Heart right ventricle (tissue), 16 donors: ENCODE measurements around the gene EML4. TPM values are rescaled to one million over a fixed set of nuclear protein-coding genes. Genes with fewer than 3 reads are reported as not detected.

Experiments
- ATAC-seq, 8 donors: fragments of 200-7000 bp; cut with Tn5 transposase; one replicate each; pipeline ENCODE4 v1.9.1; 2020; ENCODE audit warnings: mild to moderate bottlenecking in 8 of 8, moderate library complexity in 8 of 8, moderate number of reproducible peaks in 1 of 8
- DNase-seq, 2 donors: peaks; one replicate each; pipeline ENCODE4 v3.0.0-alpha.2; 2020
- H3K27ac ChIP-seq, 10 donors: fragments of 200-600 bp; sonication (generic) in 2 of 10; one replicate each; pipeline versions ENCODE4 v1.5.0 to v1.8.0; 2020 to 2022; ENCODE audit warnings: mild to moderate bottlenecking in 3 of 10
- H3K27me3 ChIP-seq, 7 donors: fragments of 200-600 bp; one replicate each; pipeline ENCODE4 v1.8.0; 2021 to 2022; ENCODE audit warnings: mild to moderate bottlenecking in 2 of 7
- H3K36me3 ChIP-seq, 9 donors: fragments of 200-600 bp; sonication (generic) in 1 of 9; one replicate each; pipeline versions ENCODE4 v1.5.0 to v1.8.0; 2020 to 2022; ENCODE audit warnings: mild to moderate bottlenecking in 2 of 9
- H3K4me1 ChIP-seq, 9 donors: fragments of 200-600 bp; sonication (generic) in 1 of 9; one replicate each; pipeline versions ENCODE4 v1.5.0 to v1.8.0; 2020 to 2022; ENCODE audit warnings: mild to moderate bottlenecking in 4 of 9
- H3K4me3 ChIP-seq, 10 donors: fragments of 200-600 bp; sonication (generic) in 2 of 10; one replicate each; pipeline versions ENCODE4 v1.5.0 to v1.8.0; 2020 to 2022; ENCODE audit warnings: mild to moderate bottlenecking in 7 of 10, moderate library complexity in 2 of 10
- H3K9me3 ChIP-seq, 11 donors: fragments of 200-600 bp in 10 of 11; sonication (generic) in 2 of 11; one replicate each; pipeline versions ENCODE4 v1.5.0 to v1.8.0; 2013 to 2022; ENCODE audit warnings: mild to moderate bottlenecking in 2 of 11, control low read depth in 1 of 11, moderate library complexity in 1 of 11
- WGBS, 2 donors: extraction: QIAGEN DNeasy Blood & Tissue Kit; methylation state at CpG; one replicate each; pipeline ENCODE4 v1.1.7; 2013; ENCODE audit warnings: inconsistent platforms in 1 of 2; 5-methylcytosine and 5-hydroxymethylcytosine counted together
- intact Hi-C, 10 donors: fragments of 100-400 bp; cut with DNase I; formaldehyde crosslinking; loops; one replicate each; pipeline versions ENCODE4 v1.11.1 to v1.14.2; 2022
- polyA plus RNA-seq, 2 donors: library from polyadenylated mRNA; stranded (reverse); fragments of 200-250 nt; gene quantifications; one replicate each; pipeline ENCODE4 v1.2.3, GENCODE V29; 2013
- total RNA-seq, 10 donors: library from RNA; stranded (reverse); fragmentation: NEBNext Ultra II Directional in 3 of 10; extraction: Animal tissue kit (Norgen Biotek cat#: 25700) in 3 of 10; gene quantifications; one replicate each; pipeline versions ENCODE4 v1.2.1 to v1.2.4, GENCODE V29; 2021 to 2023
- TF ChIP-seq, protein P1 (sequence below), 9 donors: fragments of 200-600 bp; sonication (generic) in 2 of 9; IDR thresholded peaks; one replicate each; pipeline versions ENCODE4 v1.5.0 to v1.8.0; 2021 to 2022; ENCODE audit warnings: antibody characterized with exemption in 9 of 9, mild to moderate bottlenecking in 5 of 9, moderate library complexity in 1 of 9
- donor health status: Arrhythmogenic right ventricular cardiomyopathy.
- donor health status: ischemic (EF 13 %, LVEDD 7.1; RV severe dilation, severe dysfunction).
- donor health status: healthy with polysubstance abuse.
- donor health status: DM: no; HTN: yes; CAD: no.
- donor health status: DM: no; HTN: no; CAD: no.
- donor health status: ischemic (EF 25% LVEDD 6.9; RV normal size, moderate dysfunction).
- donor health status: ischemic (EF 25% LVEDD 5.7; RV mildly dilated, moderate dysfunction).
- donor health status: healthy.
- donor health status: DM: yes; HTN: yes; CAD: no.
- donor health status: Ischemic cardiomyopathy.
- donor health status: ischemic (EF 35%, LVEDD 5.7; RV mildly dilated, moderate dysfunction).
- donor health status: nonischemic (EF 11% LVEDD 7.7; RV severe dilation, severe dysfunction).
- donor health status: DM: yes; HTN: yes; CAD: no.
- donor health status: PGD.
- donor health status: ischemic (EF 29% LVEDD 5.4; RV normal size, mild dysfunction).
- donor health status: nonischemic (EF 23%, LVEDD 6.1; RV moderate dilation, normal function).

The EML4 gene
- total and polyA plus RNA-seq, 12 donors: 2.9 to 17.2 (median 5.8) TPM

DNA sequence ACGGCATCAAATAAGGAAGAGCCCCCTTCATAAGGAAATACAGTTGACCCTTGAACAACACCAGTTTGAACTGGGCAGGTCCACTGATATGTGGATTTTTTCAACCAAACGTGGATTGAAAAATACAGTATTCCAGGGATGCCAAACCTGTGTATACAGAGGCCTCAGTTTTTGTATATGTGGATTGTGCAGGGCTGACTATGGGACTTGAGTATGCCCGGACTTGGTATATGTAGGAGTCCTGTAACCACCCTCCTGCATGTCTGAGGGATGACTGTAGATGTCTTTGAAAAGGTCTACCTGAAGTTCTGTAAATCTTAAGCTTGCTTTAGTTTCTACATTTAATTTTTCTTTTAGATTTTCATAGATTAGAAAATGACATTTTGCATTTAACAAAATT, 50.0 kb downstream of the EML4 start:
- Histone ChIP-seq H3K36me3 (no peaks in the 10 kb centered on the region), H3K27ac (no peak overlapping the region), H3K4me3 (no peak overlapping the region), H3K27me3 (no peaks in the 10 kb centered on the region), H3K4me1 (peaks cover 3 to 40% (median 16%) of the 10 kb centered on the region in 9 donors), H3K9me3 (no peaks in the 10 kb centered on the region)
- TF ChIP-seq, protein P1, sequence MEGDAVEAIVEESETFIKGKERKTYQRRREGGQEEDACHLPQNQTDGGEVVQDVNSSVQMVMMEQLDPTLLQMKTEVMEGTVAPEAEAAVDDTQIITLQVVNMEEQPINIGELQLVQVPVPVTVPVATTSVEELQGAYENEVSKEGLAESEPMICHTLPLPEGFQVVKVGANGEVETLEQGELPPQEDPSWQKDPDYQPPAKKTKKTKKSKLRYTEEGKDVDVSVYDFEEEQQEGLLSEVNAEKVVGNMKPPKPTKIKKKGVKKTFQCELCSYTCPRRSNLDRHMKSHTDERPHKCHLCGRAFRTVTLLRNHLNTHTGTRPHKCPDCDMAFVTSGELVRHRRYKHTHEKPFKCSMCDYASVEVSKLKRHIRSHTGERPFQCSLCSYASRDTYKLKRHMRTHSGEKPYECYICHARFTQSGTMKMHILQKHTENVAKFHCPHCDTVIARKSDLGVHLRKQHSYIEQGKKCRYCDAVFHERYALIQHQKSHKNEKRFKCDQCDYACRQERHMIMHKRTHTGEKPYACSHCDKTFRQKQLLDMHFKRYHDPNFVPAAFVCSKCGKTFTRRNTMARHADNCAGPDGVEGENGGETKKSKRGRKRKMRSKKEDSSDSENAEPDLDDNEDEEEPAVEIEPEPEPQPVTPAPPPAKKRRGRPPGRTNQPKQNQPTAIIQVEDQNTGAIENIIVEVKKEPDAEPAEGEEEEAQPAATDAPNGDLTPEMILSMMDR (IDR thresholded peaks at IDR 0.05): no peak
- no peak for DNase-seq
- intact Hi-C loops: no loop called here
- 92 to 97% methylated on average over 3 of the region's 3 CpGs for WGBS, 2 donors
- ATAC-seq: no peak

DNA sequence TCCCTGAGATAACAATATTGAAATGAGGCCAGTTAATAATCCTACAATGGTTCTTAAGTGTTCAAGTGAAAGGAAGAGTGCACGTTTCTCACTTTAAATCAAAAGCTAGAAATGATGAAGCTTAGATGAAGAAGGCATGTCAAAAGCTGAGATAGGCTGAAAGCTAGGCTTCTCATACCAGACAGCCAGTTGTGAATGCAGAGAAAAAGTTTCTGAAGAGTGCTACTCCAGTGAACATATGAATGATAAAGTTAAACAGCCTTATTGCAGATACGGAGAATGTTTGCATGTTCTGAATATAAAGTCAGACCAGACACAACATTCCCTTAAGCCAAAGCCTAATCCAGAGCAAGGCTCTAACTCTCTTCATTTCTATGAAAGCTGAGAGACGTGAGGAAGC, 51.4 kb downstream of the EML4 start:
- TF ChIP-seq, protein P1 (IDR thresholded peaks at IDR 0.05): no peak
- no peak for ATAC-seq
- WGBS, 2 donors: 64 to 67% methylated on average over 3 of the region's 3 CpGs
- Histone ChIP-seq H3K4me1 (peaks cover 3 to 47% (median 24%) of the 10 kb centered on the region in 9 donors), H3K36me3 (no peaks in the 10 kb centered on the region), H3K9me3 (no peaks in the 10 kb centered on the region), H3K27ac (no peak overlapping the region), H3K4me3 (no peak overlapping the region), H3K27me3 (no peaks in the 10 kb centered on the region)
- intact Hi-C loops: no loop called here
- no peak for DNase-seq

DNA sequence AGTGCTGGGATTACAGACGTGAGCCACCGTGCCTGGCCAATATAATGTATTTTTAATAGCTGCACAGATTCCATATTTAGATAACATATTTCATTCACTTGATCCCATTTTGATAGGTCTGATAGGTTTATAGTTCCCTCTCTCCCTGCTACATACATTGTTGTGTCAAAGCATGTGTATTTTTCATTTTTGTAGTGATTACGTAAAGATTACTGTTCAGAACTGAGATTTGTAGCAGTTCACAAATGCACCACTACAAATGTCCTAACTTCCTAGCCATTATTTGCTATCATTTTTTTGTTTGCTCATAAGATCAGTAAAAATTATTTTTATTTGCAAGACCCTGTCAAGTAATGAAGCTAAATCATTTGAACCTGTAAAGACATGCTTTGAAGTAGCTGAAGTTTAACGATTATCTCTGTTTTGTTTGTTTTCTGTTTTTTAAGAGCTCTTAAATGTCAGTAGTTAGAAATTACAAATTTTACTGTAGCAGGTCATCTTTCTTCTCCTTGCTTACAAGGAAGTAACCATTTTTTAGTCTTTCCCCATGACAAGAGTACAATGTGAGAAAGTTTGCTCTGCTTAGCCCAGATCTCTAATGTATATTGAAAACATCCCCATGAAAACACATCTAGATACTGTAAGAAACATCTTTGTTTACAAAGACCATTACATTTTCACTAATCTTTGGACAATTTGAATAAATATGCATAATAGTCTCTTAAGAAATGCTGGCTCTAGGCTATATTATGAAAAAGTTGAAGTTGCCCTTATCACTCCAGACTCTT, 54.1 kb downstream of the EML4 start:
- WGBS, 2 donors: 90 to 92% methylated on average over 4 of the region's 4 CpGs
- H3K9me3 ChIP-seq: no peaks in the 10 kb centered on the region
- intact Hi-C loops: no loop called here

DNA sequence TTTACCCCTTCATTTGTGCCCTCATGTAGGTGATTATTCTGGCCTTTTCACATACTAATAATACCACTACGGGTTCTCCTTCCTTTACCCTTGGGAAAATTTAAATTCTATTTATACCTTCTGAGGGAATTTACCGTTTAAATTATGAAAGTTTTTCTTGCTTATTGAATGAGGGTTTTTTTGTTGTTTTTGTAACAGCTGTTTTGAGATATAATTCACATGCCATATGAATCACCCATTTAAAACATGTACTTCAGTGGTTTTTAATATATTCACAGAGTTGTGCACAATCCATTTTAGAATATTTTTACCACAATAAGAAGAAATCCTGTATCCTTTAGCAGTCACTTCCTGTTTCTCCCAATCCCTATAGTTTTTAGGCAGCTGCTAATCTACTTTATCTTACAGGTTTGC, 54.7 kb downstream of the EML4 start:
- no peak for DNase-seq
- Histone ChIP-seq H3K36me3 (no peaks in the 10 kb centered on the region), H3K4me1 (peaks cover 0 to 33% (median 16%) of the 10 kb centered on the region in 9 donors), H3K27me3 (no peaks in the 10 kb centered on the region), H3K4me3 (no peak overlapping the region), H3K27ac (peak overlapping the region in 4 of 10 donors; percentile 6 to 23 (median 13)), H3K9me3 (no peaks in the 10 kb centered on the region)
- intact Hi-C loops: no loop called here
- WGBS, 2 donors: 26 to 45% methylated on average over 2 of the region's 2 CpGs
- TF ChIP-seq, protein P1 (IDR thresholded peaks at IDR 0.05): no peak
- ATAC-seq: peak in 1 of 8 donors; percentile 42

More for the DNA sequence above, 54.1 kb downstream of the EML4 start:
- H3K4me3 ChIP-seq: no peak overlapping the region
- DNase-seq (no peak), ATAC-seq (no peak)
- peak overlapping the region in 4 of 10 donors; percentile 6 to 23 (median 13) for H3K27ac ChIP-seq
- H3K36me3 ChIP-seq: no peaks in the 10 kb centered on the region
- H3K4me1 ChIP-seq: peaks cover 0 to 33% (median 16%) of the 10 kb centered on the region in 9 donors
- H3K27me3 ChIP-seq: no peaks in the 10 kb centered on the region
- TF ChIP-seq, protein P1 (IDR thresholded peaks at IDR 0.05): no peak
